NCI-H2227 (cell line): ENCODE data around the gene ELOB.

Source experiments
- DNase-seq: peaks from one replicate; lab custom pipeline; 2025; ENCODE audit not compliant: unreplicated experiment; lab: John Stamatoyannopoulos, UW

Gene ELOB

GRCh38 chr16:2777231-2777902 lies at the start of gene ELOB:
Gene ELOB (minus strand): TSS chr16:2777280. CDS start chr16:2777239, 41 bp downstream.
- peak; percentile 94 for DNase-seq

GRCh38 chr16:2825906-2826305 lies 48.8 kb upstream of the ELOB start:
- no peak for DNase-seq

- DNase-seq, result no peak
Observed at GRCh38 chr16:2825049-2825742, 48.1 kb upstream of the ELOB start.

DNA sequence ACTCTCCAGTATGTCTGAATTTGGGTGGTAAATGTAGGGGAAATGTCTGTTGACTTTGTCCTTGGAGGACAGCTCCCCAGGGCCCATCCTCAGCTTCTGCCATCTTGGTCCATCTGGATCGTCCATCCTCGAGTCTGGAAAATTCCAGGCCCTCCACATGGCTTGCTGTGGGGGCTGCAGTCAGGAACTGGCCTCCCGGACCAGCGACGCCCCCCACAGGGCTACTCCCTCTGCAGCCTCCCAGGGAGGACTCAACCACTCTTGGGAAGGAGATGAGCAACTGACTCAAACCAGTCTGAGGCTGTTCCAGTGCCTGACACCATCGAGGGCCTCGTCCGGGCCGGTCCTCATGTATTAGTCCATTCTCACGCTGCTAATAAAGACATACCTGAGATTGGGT lies 47.5 kb upstream of the ELOB start:
- DNase-seq, result no peak

GRCh38 chr16:2822496-2822895 lies 45.4 kb upstream of the ELOB start:
- DNase-seq, result no peak

DNA sequence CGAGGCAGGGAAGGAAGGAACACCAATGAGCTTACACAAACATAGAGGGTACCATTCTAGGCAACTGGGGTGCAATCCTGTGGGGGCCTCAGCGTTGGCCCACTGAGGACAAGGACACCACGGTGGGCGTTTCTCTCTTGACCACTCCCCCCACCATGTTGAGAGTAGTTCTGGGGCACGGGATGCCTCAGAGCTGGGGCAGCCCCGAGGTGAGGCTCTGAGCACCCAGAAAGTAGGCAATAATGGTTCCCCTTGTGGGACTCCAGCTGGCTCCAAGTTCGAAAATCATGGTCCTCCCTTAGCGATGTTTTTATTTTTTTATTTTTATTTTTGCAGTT lies 45.0 kb upstream of the ELOB start:
- DNase-seq, result no peak

- DNase-seq, result no peak
Observed at GRCh38 chr16:2821487-2822157, 44.5 kb upstream of the ELOB start.

DNA sequence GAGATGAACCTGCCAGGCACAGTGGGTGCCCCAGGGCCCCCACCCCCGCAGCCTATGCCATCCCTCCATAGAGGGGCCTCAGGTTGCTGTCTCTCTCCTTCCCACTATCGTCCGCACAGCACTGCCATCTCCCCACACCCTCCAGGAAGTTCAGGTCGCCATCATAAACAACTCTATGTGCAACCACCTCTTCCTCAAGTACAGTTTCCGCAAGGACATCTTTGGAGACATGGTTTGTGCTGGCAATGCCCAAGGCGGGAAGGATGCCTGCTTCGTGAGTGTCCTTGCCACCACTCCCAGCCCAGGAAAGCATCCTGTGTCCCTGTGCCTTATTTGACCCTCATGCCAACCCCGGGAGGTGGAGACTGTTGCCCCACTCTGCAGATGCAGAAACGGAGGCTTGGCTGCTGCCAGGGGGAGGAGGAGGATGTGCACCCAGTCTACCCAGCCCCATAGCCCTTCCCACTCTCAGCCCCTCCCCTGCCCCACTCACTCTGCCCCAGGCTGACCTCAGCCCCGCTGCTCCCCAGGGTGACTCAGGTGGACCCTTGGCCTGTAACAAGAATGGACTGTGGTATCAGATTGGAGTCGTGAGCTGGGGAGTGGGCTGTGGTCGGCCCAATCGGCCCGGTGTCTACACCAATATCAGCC lies 43.9 kb upstream of the ELOB start:
- DNase-seq, result no peak

- no peak for DNase-seq
Observed at GRCh38 chr16:2819939-2820835, 43.1 kb upstream of the ELOB start.

DNA sequence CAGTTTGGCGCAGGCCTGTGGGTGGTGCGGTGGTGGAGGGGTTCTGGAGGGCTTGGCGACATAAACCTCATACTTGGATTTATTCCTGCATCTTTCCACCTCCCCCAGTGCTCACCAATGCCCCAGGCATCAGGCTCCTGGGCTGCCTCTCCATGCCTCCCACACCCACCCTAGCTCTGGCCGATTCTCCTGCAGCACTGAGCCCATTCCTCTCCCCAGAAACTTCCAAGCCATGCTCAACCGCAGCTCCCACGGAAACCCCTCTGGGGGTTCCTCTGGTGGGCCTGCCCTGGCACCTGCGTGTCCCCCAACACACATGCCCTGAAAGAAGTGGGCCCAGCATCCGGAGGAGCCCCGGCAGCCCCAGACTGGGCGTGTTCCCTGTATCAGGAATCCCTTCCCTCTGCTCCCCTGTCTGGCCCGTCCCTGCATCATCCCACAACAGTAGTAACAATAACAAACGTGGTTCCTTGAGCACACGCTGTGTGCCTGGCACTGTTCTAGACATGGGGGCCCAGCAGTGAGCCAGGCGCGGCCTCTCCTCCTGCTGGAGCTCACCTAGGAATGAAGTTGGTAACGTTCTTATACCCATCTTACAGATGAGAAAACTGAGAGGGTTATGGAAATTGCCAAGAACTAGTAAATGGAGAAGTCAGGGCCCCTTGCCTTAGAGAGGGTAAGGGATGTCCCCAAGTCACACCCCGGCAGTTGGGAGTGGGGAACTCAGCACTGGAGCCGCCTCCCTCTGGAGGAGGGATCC lies 42.3 kb upstream of the ELOB start:
- DNase-seq, result no peak

- DNase-seq, result no peak
Observed at GRCh38 chr16:2818272-2818876, 41.3 kb upstream of the ELOB start.

DNA sequence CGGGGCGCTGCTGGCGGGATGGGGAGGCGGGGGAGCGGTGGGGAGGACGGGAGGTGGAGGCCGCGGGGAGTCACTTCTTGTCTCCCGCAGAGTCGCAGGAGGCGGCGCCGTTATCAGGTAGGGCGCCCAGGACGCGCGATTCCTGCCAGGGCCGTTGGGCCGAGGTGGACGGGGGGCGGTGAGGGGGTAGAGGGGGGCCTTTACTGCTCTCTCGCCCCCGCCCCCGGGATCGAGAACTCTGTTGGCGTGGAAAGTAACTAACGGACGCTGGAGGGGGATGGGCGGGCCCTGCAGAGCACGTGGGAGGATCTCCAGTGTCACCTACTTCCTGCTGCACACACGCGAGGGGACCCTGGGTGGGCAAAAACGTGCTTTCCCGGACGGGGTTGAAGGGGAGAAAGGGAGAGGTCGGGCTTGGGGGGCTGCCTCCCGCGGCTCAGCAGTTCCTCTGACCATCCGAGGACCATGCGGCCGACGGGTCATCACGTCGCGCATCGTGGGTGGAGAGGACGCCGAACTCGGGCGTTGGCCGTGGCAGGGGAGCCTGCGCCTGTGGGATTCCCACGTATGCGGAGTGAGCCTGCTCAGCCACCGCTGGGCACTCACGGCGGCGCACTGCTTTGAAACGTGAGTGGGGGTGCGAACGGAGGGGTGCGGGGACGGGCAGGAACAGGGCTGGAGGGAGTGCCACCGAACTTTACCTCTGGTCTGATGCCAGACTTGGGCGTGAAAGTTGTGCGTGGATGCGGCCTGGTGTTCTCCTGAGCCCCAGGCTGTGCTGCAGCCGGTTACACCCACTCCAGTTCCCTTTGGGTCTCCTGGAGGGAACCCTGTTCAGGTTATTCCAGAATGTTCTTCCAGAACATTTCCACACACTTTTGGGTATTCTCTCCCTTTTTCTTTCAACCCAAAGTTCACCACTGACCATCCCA lies 40.5 kb upstream of the ELOB start:
- no peak for DNase-seq

- no peak for DNase-seq
Observed at GRCh38 chr16:2816751-2817339, 39.8 kb upstream of the ELOB start, which contains the start of gene PRSS21. Gene PRSS21 (plus strand): TSS chr16:2817237. CDS start chr16:2817269, 32 bp downstream.

DNA sequence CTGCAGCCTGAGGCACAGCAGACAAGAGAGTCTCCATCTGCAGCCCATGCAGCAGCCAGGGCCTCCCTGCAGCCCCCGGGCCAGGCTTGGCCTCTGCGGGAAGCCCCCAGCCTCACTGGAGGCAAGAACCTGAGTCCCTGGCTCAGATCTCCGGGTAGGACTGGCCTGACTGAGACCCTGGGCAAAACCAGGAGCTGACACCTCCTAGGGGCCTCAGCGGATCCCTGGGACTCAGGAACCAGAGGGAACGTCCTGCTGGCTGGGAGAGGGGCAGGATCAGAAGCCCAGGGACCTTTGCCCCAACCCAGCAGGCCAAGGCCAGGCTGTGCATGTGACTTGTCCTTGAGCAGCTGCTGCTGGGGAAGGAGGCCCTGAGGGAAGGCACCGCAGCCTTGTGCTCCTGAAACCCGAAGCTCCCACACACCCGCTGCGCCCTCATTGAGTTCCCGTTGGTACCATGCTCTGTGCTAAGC lies 38.3 kb upstream of the ELOB start:
- no peak for DNase-seq

- no peak for DNase-seq
Observed at GRCh38 chr16:2814551-2815298, 37.6 kb upstream of the ELOB start.

DNA sequence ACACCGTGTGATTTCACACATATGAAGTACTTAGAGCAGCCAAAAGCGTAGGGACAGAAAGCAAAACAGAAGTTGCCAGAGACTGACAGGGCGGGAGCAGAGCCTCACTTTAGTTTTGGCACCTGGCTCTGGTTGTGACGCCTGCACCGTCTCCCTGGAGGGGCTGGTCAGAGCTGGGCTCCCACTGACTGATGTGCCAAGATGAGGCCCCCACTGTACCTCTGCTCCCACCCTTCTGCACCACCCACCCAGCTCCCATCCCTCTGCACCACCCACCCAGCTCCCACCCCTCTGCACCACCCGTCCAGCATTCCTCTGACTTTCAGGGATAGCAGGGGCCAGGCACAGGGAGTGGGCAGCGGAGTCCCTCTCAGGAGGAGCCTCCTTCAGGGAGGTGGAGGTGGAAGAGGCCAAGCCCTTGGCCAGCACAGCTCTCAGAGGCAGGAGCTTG lies 36.7 kb upstream of the ELOB start:
- no peak for DNase-seq
